Activated naive CD4-positive, alpha-beta T cell treated with Interleukin-2 at 50 U/mL for 16 hours (primary cell): ENCODE measurements around the gene PREP.

Experiments used
- DNase-seq: peaks from one replicate; pipeline ENCODE4 v3.0.0-alpha.2; 2020

Gene PREP

DNA sequence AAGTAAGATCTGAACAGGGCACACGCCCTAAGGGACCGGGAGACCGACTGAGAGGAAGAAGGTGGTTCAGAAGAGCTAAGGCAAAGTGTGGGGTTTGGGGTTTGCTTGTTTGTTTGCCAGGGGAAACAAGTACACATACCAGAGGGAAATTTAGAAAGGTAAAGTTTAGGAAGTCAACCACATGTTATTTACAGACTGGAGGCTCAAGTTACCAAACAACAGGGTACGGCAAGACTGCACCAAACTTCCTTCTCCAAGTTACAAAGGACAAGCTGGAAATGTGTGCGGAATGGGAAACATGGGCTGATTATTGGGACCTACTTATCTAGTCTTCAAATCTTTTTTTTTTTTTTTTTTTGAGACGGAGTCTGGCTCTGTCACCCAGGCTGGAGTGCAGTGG is 11.2 kb downstream of the PREP start:
- no peak for DNase-seq

GRCh38 chr6:105389543-105389942 is 13.3 kb downstream of the PREP start:
- DNase-seq, result no peak

DNA sequence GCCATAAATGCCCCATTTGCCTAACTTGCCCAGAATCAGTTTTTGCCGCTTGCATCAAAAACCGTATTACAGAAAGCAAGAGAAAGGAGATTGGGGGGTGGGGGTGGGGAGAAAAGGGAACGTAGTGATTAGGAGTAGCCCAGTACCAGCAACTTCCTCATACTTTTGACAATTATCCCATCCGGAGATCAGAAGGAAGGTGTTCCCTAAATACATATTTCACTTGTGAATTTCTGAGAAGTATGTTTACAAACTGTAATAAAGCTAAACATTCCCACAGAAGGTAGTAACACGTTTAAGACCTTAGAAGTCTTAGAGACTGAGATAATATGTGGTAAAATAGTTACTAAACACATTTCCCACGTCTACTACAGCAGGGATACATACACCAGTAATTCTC is 14.5 kb downstream of the PREP start:
- DNase-seq, result no peak

DNA sequence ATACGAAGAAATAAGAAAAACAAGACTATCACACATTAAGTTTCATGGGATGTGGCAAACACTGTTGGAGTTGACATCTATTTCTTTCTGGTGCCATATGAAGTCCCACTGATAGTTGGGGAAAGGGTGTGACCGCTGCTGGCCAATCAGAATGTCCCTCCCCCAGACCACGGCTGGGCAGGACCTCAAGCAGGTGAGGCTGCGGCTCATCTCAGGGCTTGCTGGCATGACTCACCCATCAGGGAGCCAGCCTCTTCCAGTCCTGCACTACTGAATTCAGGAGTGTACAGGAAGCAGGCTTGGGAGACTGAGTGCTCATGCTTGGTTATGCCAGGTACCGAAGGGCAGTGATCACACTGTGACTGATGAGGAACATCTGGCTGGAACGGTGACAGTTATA is 18.9 kb downstream of the PREP start:
- no peak for DNase-seq

DNA sequence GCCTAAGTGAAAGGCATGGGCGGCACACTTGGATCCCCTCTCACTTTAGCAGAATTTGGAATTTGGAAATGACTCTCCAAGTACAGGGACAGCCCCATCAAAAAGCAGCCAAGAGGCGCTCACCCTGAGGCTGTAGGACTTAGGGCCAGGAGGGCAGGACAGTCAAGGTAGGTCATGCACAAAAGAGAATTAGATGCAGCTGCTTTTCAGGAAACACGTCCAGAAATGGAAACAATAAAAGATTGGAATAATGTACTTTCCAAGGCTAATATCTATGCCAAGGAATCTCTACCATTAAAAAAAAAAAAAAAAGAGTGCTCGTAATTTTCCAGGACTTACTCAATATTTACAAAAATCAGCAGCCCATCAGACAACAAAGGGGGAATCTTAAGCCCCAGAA is 19.9 kb downstream of the PREP start:
- DNase-seq, result no peak

DNA sequence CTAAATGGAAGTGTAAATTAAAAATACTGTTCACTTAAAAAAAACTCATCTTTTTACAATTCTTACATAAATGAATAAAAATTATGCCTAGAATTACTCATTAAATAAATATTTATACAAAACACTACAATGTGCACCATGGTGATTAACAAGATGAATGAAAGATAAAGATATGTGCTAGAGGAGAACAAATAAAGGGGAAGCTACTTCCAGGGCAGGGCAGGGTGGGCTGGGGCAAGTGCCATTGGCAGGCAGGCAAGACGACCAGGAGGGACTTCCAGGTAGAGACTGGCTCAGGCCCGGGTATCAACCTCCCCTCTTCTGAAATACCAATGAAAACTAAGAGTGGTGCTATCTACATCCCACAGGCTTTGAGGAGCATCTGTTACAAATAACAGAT is 20.4 kb downstream of the PREP start:
- DNase-seq, result no peak

DNA sequence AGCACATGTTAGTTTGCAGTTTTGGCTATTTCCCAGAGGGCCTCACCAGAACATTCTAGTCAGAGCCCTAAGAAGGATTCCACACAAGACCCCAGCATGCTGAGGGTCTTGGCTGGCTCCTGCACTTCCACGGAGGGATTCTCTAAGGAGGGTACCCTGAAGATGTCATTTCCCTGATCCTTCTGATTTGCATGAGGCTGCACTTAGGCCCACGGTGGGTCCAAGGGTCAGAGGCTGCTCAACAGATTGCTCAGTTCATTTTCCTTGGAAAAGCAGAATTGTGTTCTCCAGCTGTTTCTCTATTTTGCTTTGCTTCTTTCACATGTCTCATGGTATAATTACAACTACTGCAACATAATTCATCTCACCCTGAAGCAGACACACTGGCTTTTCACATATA is 22.2 kb downstream of the PREP start:
- no peak for DNase-seq

DNA sequence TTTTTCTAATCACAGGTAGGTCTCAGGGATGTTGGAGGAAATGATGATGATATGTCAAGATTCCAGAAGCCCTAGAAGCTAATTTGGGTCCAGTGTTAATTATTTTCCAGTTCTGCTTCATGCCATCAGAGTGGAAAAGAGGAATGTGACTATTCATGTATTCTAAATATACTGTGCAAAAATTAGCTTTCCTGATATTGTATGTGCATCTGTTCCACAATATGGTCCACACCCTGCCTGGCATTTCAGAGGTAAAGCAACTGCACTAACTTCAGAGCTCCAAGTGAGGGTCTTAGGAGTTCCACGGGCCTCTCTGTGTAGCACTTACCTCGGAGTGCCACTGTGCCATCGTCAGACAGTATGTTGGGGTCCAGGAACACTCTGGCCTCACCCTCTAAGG is 27.1 kb downstream of the PREP start:
- no peak for DNase-seq

GRCh38 chr6:105374010-105374420 is 28.9 kb downstream of the PREP start:
- no peak for DNase-seq

DNA sequence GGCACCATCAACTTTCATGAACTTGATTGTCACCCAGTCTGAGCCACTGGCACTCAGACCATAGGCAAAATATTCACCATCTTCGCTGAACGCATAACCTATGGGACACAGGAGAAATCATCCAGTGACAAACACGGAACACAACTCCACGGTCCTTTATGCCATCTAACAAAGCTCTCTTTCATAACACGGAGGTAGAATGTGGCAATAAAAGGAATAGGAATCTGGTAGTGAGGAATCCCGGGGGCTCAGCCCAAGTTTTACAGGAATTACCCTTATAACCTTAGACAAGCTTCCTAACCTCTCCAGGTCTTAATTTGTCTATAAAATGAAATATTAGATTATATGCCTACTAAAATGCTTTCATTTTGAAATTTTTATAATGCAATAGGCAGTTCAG is 29.4 kb downstream of the PREP start:
- DNase-seq, result no peak

GRCh38 chr6:105372849-105373182 is 30.1 kb downstream of the PREP start:
- DNase-seq, result no peak

DNA sequence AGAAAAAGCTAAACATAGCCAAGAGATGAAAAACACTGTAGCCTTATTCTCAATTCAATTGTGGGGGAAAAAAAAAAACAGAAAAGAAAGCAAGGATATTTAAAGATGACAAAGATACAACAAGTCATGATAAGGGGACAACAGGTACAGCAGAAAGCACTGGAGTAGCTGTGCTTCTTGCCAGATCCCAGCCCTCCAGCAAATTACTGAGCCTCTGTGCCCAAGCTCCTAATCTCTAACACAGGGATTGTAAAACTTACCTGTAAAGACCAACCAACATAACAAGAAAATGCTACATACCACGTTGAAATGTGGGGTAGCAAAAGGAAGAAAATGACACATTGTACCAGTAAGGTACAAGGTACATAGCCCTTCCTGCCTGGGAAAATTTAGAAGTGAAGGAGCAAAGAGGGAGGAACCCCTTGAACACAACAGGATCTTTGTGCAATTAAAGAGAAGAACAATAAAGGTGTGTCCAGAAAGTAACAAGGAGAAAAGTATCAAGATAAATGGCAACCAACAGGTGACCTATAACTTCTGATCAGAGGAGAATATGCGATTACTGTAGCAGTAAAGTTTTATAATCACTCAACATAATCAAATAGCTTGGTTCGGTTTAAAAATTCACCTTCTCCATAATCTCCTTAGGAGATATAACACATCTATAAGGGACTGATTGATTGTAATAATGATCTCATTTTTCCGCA is 30.6 kb downstream of the PREP start:
- no peak for DNase-seq

- no peak for DNase-seq
Measured at GRCh38 chr6:105370351-105370750, 32.5 kb downstream of the PREP start.

DNA sequence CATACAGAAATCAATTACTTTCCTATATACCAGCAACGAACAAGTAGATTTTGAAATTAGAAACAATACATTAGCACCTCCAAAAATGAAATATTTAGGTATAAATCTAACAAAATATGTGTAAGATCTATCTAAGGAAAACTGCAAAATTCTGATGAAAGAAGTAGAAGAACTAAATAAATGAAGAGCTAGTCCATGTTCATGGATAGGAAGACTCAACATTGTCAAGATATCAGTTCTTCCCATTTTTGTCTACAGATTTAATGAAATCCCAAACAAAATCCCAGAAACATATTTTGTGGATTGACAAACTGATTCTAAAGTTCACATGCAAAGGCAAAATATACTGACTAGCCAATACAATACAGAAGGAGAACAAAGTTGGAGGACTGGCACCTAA is 33.7 kb downstream of the PREP start:
- DNase-seq, result no peak

DNA sequence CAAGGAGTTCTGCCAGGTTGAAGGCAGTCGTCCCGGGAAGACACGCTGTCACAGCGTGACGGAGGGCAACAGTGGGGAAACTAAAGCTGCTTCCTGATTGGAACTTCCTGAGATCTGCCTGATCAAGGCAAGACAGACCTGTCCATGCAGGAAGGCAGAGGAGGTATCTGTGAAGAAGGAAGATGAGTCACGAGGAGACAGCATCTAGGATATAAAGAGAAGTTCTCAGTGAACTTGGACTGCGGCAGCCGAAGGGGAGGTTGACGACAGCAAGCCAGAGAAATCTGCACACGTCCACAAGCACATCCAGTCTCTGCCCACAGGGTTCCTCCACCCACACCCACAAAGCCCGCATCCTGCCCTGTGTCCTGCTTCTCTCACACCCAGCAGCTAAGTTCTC is 38.6 kb downstream of the PREP start:
- no peak for DNase-seq

- DNase-seq, result no peak
Measured at GRCh38 chr6:105363100-105363754, 39.7 kb downstream of the PREP start.

GRCh38 chr6:105359419-105360370 is 43.2 kb downstream of the PREP start:
- no peak for DNase-seq

DNA sequence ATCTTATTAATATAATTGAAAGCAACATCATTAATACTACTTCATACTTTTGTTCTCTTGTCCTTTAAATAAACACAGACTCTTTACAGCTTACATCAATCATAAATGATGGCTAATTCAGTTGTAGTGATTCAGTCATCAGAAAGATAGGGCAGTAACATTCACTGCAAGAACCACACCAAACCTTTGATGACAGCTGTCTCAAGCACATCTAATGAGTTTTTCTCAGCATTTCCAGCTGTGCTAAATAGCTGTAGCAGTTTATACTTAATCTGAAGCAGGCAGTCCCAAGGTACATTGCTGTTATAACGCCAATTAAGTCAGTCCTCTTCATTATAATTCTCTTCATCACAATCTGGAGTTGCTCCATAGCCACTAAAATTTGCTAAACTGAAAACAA is 45.7 kb downstream of the PREP start:
- DNase-seq, result no peak

DNA sequence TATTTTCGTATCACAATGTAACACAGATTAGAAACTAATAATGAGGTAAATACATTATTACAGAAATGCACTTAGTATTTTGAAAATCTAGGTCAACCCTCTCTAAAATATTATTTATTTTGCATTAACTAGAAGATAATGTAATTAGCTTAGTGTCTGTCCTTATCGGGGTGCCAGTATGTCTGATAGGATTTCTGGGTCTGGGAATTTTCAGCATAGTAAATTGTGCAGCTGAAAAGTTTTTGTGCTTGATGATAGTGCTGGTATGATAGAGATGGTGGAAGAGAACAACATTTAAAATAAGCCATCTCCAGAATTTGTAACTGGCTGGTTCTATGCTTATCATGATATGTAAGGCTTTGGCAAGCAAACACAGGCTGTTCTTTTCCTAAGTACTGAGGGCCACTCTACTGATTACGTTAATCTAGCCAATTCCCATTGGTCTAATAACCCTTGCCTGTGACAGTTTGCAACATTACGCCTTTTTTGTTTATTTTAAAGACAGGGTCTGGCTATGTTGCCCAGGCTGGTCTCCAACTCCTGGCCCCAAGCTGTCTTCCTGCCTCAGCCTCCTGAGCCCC is 50.8 kb downstream of the PREP start:
- DNase-seq, result no peak

DNA sequence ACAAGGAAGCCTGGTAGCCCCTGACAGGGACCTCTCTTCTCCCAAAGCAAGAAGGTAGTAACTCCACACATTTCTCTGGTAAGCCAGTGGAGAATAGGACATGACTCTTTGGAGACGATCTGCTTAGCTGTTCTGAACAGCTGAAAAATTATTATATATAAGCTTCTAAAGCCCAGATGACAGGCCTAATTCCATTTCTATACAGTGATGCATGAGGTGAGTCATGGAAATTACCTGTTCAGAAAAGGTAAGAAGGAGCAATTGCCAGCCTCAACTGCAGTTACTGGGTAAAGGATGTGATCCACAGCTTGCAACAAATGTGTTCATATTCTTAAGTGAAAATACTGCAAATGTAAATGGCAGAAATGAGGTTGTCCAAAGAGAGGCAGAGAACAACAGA is 54.0 kb downstream of the PREP start:
- DNase-seq, result no peak

- no peak for DNase-seq
Measured at GRCh38 chr6:105346052-105346451, 56.8 kb downstream of the PREP start.

DNA sequence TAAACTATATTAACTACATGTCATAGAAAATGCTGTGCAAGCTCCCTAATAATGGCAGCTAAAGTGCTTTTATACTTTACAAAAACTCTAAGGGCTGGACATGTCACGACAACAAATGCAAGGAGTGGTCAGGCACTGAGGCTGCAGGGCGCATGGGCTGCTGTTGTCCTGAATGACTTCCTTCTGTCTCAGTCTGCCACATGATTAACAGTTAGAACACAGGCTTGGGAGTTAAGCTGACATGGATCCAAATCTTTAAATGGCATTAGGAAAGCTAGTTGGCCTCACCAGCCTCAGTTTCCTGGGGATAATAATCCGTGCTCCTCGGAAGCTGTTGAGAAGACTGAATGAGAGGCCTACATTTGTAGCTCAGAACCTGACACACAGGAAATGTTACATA is 57.4 kb downstream of the PREP start:
- no peak for DNase-seq

- no peak for DNase-seq
Measured at GRCh38 chr6:105344881-105345370, 58.0 kb downstream of the PREP start.
